Middle frontal gyrus (tissue), 1 donor: ENCODE measurements around the gene SCARB1.

Experiments used
- DNase-seq: peaks from one replicate; pipeline ENCODE4 v3.0.0-alpha.2; 2015; ENCODE audit warnings: low spot score; ENCODE audit errors: extremely low spot score

The SCARB1 gene

DNA sequence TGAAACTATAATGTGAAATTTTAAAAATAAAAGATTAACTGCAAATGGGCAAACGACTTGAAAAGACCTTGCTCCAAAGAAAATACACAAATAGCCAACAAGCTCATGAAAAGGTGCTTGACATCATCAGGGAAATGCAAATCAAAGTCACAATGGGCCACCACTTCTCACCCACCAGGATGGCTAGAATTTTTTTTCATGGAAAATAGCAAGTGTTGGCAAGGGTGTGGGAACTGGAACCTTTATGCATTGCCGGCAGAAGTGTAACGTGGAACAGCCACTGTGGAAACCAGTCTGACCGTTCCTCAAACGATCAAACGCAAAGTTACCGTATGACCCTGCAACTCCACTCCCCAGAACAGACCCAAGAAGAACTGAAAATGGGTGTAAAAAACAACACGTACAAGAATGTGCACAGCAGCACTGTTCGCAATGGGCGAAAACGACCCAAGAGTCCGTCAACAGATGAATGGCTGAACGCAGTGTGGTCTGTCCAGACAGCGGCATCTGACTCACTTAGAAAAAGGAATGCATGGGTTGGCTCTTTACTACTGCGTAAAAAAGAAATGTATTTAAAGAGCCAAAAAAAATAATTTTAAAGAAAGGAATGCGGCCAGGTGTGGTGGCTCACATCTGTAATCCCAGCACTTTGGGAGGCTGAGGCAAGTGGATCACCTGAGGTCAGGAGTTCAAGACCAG is 40.2 kb downstream of the SCARB1 start:
- no peak for DNase-seq

DNA sequence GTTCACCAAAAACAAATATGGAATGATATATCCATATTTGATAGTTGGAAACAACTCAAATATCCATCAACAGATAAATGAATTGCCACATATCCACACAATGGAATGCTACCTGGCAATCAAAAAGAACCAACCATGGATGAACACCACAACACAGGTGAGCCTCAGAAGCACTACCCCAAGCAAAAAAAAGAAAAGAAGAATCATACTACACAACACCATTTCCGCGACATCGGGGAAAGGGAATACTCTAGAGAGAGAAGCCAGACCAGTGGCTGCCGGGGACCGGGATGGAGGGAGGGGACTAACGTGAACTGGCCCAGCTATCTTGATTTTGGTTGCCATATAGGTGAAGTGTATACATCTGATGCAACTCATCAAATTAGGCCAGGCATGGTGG is 41.4 kb downstream of the SCARB1 start:
- no peak for DNase-seq

DNA sequence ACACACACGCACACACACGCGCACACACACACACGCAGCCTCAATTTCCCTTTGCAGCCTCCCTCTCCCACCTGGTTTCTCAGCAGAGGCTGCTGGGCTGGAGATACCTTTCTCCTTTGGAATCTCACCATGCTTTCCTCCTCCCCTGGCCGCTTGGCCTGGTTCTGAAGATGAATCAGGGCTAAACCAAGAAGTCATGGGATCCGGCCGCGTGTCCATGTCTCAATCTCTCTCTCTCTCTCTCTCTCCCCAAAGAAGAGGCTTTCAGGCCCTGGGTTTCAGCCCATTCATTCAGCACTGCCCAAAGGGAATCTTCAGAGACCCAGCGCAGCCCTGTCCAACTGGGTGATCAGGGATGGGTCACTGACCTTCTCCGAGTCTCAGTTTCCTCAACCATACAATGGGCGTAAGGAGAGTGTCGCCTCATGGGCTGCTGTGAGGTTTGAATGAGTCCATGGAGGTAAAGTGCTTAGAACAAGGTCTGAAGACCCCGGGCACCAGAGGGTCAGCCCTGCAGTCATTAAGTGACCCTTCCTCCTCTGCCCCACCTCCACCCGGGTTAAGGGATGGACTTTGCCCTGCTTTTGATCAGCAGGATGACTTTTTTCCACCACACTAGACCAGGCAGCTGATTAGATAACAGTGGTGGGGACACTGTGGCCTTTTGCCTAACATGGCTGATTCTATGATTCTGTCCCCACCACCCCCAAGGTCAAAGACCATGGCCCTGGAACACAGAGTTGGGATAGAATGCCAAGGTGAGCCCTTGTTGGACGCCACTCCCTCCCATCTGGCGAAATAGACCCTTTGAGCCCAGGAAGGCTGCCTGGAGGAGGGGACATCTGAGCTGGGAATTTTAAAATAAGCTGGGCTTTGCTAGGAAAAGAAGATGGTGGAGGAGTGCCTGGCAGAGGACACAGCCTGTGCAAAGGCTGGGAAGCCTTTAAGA is 42.1 kb downstream of the SCARB1 start:
- DNase-seq: no peak

DNA sequence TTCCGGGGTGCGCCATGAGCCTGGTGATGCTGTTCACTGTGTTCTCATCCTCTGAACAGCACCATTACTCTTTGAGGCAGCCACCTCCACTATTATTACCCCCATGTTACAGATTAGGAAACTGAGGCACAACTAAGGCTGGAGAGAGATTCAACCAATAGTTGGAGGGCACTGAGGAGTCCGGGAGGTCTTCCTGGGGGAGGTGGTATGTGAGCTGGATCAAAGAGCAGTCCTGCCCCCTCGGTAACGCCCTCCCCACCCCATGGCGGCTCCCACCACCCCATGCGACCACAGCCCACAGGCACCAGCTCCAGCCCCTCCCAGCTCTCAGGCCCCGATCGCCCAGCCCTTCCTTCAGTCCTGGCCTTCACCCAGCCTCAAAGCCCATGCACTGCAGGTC is 43.5 kb downstream of the SCARB1 start:
- DNase-seq: no peak

DNA sequence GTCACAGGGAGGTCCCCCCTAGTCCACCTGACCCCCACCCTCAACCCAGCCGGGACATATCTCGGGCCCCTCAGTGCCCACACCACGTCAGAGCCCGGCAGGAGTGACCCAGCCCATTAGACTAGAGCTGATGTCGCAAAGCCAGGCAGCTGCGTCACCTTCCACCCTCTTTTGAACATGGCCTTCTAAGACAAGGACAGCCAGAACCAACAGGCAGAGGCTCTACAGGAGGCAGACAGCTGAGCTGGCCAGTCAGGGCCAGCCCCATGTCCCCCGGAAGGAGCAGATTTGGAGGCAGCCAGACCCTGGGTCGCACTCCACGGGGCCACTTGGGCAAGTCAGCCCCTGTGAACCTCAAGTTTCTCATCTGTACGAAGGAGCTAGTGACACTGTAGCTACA is 44.1 kb downstream of the SCARB1 start:
- no peak for DNase-seq

DNA sequence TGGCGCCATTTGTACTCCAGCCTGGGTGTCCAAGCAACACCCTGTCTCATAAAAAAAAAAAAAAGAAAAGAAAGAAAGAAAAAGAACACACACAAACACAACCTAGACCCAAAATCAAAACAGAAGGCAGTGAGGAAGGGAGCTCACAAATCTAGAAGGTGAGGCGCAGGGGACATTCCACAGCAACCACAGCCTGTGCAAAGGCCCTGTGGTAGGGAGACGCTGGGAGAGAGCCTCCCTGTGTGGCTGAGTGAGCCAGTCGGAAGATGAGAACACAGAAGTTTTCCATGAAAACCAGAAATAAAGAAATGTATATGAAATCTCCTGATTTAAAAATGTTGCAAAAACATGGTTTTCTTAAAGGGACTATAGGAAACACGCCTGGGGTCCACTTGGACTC is 44.6 kb downstream of the SCARB1 start:
- no peak for DNase-seq

DNA sequence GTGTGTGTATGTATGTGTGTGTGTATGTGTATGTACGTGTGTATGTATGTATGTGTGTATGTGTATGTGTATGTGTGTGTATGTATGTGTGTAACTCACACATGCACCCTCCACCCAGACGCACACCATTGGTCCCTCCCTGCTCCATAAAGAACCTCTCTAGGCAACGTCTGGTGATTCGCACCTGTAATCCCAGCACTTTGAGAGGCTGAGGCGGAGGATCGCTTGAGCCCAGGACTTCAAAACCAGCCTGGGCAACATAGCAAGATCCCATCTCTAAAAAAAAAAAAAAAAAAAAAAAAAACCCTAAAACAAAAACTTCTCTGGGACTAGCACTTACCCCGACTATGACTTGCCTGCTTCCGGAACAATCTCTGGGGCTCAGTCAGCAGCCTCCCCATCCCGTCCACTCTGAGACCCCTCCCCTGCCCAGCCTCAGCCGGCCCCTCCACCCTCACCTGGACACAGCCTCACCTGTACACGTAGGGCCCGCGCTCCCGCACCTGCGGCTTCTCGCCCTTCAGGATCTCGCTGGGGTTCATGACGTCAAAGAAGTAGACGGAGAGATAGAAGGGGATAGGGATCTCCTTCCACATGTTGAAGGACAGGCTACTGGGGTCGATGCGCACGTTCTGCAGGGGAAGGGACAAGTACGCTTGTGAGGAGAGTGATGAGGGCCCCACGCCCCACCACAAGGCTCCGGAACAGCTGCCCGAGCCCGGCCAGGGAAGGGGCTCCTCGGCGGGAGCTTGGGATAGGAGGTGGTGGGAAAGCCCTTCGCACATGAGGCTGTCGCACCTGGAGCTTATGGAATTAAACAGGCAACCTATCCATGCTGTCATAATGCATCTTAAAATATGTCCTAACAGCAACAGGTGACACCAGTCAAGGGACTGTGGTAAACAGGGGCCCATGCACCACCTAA is 46.3 kb downstream of the SCARB1 start:
- no peak for DNase-seq

DNA sequence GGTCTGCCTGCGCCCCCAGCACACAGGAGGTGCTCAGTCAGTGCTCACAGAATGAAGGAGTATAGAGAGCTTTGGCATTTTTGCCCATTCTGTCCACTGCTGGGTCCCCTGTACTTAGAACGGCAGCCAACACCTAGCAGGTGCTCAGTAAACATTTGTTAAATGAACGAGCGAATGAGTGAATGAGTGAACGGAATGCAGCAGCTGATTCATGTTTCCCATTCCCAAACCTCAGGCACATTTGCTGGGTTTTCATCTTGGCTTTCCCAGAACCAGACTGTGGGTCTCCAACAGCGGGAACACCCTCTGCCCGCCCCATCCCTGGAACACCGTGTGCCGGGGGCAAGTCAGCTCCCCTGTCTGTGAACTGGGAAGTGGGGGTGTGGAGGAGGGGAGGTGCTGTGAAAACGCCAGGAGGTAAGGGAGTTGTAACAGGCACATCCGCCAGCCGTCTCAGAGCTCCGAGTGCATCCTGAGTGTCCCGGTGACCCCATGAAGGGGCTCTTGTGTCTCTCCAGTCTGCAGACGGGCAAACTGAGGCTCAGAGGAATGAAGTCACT is 47.3 kb downstream of the SCARB1 start:
- no peak for DNase-seq

DNA sequence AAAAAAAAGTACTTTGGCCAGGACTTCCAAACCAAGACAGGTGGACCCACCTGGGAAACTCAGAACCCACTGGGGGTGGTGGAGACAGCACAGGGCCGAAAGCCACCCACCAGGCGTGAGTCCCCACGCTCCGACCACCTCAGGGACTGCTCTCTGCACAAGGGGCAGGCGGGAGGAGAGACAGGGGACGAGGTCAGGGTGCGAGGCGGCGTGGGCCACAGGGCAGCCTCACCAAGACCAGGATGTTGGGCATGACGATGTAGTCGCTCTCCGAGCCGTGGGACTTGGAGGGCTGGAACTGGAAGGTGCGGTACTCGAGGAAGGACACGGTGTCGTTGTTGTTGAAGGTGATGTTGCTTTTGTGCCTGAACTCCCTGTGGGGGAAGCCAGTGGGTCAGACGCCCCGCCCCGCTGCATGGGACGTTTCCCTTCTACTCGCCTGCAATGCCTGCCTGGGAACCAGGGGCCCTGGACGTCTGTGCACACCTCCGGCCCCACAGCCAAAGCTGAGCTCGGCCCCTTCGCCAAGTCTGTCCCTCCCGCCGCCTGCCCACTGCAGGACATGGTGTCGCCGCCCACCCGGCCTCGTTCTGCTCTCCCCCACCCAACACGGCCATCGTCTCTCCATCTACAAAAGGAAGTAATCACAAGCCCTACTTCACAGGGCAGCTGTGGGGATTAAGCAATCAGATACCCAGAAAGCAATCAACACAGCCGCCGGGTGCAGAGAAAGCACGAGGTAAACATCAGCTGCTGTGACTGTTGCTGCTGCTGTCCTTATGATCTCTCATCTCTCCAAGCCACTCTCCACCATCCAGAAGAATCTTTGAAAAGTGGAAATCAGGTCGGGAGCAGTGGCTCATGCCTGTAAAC is 48.7 kb downstream of the SCARB1 start:
- DNase-seq: no peak

DNA sequence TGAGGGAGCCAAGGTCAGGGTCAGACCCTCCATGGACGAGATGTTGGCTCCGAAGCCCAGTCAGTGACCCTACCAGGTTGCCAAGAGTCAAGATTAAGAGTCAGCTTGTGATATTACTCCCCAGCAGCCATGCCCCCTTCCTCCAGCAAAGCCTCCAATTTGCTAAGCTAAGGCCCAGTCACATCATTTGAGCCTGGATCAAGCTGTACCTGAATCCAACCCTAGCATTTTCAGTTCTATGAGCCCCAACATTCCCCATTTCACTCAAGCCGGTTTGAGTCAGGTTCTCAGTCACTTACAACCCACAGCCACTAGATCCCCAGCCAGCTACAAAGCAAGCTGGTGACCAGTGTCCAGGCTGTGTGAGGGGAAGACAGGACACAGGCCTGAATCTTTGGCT is 49.9 kb downstream of the SCARB1 start:
- no peak for DNase-seq

DNA sequence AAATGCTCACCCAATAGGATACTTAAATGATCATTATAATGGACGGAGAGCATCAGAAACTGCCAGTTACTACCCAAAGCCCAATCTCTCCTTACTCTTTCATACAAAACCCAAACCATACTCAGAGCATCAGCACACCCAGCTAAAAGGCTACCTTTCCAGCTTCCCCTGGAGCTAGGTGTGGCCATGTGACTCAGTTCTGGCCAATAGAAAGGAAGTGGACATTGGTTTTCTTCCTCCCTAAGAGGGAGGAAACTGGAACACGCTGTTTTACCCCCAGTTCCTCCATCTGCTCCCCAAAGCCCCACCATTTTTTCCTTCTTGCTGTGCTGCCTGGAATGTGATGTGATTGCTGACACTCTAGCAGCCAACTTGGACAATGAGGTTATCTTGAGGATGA is 50.7 kb downstream of the SCARB1 start:
- DNase-seq: no peak

DNA sequence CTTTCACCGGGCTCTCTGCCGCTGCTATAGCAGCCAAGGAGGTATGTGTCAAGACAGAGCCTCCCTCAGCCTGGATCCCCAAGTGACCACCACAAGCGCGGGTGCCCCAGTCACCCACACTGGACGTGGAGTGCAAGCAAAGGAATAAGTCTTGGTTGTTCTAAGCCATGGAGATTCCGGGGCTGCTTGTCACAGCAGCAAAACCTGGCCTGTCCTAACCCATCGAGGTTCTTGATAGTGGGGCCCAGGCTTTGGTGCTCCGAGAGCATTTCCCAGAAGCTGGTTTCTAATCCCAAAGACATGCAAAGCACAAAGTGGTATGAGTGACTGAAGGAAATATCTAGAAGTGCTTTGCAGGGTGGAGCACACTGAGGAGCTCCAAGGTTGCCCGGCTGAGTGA is 51.3 kb downstream of the SCARB1 start:
- no peak for DNase-seq

DNA sequence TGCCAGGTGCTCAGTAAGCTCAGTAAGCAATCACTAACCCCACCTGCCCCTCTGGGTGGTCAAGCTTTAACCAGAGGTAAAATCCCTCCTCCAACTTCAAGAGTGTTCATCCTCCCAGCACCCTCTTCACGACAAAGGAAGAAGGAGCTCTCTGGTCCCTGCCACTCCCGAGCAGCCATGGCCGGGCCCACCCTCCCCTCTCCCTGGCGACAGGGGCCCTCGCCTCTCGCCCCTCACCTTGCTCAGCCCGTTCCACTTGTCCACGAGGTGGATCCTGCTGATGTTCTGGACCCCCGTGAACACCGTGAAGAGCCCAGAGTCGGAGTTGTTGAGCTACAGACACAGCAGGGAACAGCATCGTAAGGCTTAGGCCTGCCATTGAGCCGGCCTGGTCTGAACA is 52.0 kb downstream of the SCARB1 start:
- no peak for DNase-seq

DNA sequence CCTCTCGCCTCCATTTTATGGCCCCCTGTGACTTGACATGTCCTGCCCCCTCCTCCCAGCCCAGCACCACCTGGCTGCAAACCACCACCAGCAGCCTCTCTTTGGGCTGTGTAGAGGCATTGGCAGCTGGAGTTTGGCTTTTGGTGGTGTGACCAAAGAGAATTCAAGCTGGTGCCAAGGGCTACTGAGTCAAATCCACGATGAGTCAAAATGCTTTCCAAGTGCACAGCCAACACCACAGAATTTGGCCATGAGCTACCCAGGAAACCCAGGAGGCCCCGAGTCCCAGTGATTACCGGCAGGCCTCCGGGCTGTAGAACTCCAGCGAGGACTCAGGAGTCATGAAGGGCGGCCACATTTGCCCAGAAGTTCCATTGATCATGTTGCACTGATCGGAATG is 53.8 kb downstream of the SCARB1 start:
- no peak for DNase-seq

DNA sequence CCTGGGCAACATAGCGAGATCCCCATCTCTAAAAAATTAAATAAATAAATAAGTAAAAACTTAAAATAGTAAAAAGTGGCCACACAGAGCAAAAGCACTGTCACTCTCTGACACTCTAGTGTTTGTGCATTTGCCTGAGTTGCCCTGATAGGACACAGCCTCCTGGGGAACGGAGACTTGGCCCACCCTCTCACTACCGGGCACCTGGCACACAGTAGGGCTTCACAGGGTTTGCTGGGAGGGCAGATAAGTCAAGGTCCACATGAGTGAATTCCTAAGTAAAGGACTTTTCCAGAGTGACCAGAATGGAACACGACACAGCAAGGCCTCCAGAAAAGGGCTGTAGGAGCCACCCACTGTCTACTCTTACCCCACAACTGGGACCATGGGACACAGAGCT is 54.3 kb downstream of the SCARB1 start:
- no peak for DNase-seq

DNA sequence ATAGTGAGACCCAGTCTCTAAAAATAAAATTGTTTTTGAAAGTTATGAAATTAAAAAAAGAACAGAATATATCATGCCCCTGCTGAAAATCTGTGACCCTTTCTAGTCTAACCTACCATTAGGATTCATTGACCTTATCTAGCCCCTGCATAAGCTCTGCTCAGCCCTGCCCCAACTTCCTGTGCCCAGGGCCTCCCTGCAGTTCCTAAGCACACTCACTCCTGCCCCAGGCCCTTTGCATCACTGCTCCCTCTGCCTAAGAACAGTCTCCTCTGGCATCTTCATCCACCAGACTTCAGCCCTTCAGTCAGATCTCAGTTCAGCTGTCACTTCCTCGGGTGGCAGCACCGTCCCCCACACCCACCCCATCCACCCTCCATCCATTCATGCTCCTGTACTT is 55.4 kb downstream of the SCARB1 start:
- DNase-seq: no peak

DNA sequence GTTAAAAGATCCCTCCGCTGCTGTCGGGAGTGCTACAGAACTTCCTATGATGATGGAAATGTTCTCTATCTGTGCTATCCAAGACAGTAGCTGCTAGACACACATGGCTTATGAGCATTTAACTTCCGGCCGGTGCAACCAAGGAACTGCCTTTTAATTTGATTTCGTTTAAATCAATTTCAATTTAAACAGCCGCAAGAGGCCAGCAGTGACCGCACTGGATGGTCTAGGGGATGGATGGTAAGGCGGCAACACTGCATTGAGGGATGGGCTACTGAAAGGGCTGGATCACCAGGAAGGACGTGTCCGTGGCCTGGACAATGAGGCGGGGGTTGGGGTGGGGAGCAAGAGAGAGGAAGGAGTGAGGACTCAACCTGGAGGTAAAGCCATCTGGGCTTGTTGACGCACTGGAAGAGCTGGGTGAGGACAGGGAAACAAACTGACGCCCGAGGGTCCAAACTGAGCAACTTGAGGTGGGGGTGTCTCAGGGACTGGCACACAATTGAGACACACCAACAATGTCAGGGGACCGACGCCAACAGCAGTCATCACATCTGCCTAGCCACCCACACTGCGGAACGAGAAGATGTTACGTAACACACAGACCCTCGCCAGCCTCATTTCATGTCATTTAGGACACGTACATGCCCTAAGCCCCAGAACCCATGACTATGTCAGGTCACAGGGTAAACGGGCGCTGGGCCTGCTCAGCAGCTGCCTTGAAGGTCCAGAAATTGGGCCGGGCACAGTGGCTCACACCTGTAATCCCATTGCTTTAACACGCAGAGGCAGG is 57.6 kb downstream of the SCARB1 start:
- DNase-seq: no peak

DNA sequence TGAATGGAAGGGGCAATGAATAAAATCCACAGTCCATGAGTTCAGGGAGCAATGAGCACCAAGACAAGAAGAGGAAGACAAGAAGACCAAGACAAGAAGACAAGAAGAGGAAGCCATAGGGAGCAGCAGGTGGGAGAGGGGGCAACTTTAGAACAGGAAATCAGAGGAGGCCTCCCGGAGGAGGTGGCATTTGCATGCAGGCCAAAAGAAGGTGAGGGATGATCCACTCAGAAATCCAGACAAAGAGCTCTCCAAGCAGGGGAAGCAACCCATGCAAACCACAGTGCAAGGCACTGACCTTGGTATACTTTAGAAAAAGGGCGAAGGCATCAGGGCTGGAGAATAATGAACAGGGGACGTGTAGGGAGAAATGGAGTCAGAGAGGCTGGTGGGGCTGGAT is 58.6 kb downstream of the SCARB1 start:
- DNase-seq: no peak

DNA sequence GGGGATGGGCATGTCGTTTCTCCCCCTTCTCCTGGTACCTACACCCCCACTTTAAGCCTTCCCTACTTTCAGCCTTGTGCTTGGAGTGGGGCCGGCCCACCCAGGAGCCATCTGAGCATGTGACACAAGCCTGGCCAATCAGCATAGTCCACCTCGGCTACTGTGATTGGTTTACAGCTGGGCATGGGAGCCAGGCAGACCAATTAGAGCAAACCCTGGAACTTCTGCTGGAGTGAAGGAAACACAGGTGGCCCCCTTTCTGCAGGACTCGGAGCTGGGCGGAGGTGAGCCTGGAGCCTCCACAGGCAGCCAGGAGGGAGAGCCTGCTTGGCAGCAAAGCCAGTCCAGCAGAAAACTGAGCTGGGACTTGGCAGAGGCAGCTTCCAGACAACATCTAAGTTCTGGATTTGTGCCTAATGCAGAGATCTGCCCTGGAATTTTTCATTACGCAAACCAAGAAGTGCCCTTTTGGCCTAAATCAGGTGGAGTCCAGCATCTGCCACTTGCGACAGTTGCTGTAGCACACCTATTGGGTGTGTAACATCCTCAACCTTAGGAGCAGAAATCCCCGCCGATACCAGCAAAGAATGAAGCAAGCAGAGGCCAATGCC is 59.5 kb downstream of the SCARB1 start:
- DNase-seq: peak; percentile 11
